ENCODE data around the gene OR13C9.
"Not testable (repeated sequence)": the region's sequence is repeated elsewhere in the genome, so short reads cannot be mapped to it uniquely, and the experiment has no call there.

The OR13C9 gene

GRCh38 chr9:104604801-104605200, 13.2 kb downstream of the OR13C9 start:
- TF ChIP-seq FOXP2 (optimal IDR thresholded peaks at IDR 0.05; ENCODE audit: borderline replicate concordance, extremely low read depth, extremely low read length, insufficient read depth), result no peak
- no peak for TF ChIP-seq TAF1 (IDR thresholded peaks at IDR 0.05; ENCODE audit: borderline replicate concordance, insufficient read depth, low read length)
- TF ChIP-seq POLR2AphosphoS5 (IDR thresholded peaks at IDR 0.05; ENCODE audit: low read depth, low read length), result no peak
- TF ChIP-seq REST (IDR thresholded peaks at IDR 0.05; ENCODE audit: insufficient read depth in 1 of 2, low read depth in 2 of 2, low read length in 2 of 2), result no peak
- TF ChIP-seq SIN3A (IDR thresholded peaks at IDR 0.05; ENCODE audit: borderline replicate concordance, insufficient read depth, low read length), result no peak

- not testable (repeated sequence) for TF ChIP-seq REST (IDR thresholded peaks at IDR 0.05; ENCODE audit: insufficient read depth in 1 of 2, low read depth in 2 of 2, low read length in 2 of 2); TAF1 (IDR thresholded peaks at IDR 0.05; ENCODE audit: borderline replicate concordance, insufficient read depth, low read length); FOXP2 (optimal IDR thresholded peaks at IDR 0.05; ENCODE audit: borderline replicate concordance, extremely low read depth, extremely low read length, insufficient read depth)
These were observed 18.7 kb downstream of the OR13C9 start, which contains the start of gene OR13C5 for GRCh38 chr9:104599313-104599712. Gene OR13C5, minus strand, starts transcription at chr9:104599413. Its CDS starts 0 bp downstream, at chr9:104599413.

DNA sequence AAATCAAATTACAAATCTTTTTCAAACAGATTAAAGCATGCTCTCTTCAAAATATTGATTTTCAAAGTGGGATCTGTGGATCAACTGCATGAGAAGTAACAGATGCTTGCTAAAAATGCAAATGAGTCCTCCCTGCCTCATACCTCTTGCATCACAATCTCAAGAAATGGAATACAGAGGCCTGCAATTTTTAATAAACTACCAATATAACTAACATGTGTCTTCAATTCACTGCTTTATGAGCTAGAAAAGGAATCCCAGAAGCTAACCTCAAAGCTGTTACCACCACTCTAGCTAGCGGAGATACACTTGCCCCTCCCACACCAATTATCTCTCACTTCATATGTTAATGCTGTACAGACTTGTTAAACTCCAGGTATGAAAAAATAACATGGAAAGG, 28.4 kb downstream of the OR13C9 start:
- no peak for TF ChIP-seq POLR2AphosphoS5 (IDR thresholded peaks at IDR 0.05; ENCODE audit: low read depth, low read length)
- TF ChIP-seq REST (IDR thresholded peaks at IDR 0.05; ENCODE audit: insufficient read depth in 1 of 2, low read depth in 2 of 2, low read length in 2 of 2), result no peak
- no peak for TF ChIP-seq FOXP2 (optimal IDR thresholded peaks at IDR 0.05; ENCODE audit: borderline replicate concordance, extremely low read depth, extremely low read length, insufficient read depth)
- no peak for TF ChIP-seq TAF1 (IDR thresholded peaks at IDR 0.05; ENCODE audit: borderline replicate concordance, insufficient read depth, low read length)
- no peak for TF ChIP-seq SIN3A (IDR thresholded peaks at IDR 0.05; ENCODE audit: borderline replicate concordance, insufficient read depth, low read length)

- TF ChIP-seq TAF1 (IDR thresholded peaks at IDR 0.05; ENCODE audit: borderline replicate concordance, insufficient read depth, low read length), result no peak
These were observed 31.4 kb downstream of the OR13C9 start for GRCh38 chr9:104586496-104587180.

DNA sequence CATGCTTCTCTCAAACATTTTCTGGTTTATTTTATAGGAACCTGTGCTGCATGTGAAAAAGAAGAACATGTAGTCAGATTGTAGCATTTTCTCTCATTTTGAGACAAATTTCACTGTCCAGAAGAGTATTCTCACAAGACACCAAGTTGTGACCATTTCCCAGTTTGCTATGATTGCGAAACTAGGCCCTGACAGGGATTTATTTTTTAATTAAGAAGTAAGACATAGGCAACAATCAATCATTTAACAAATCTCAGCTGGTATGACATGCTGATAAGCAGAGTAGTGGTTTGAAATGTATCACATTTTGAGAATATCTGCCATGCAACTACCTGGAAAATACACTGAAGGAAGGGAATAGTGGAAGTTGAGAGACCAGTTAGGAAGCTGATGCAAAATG, 37.4 kb downstream of the OR13C9 start:
- TF ChIP-seq SIN3A (IDR thresholded peaks at IDR 0.05; ENCODE audit: borderline replicate concordance, insufficient read depth, low read length), result no peak
- TF ChIP-seq REST (IDR thresholded peaks at IDR 0.05; ENCODE audit: insufficient read depth in 1 of 2, low read depth in 2 of 2, low read length in 2 of 2), result no peak
- no peak for TF ChIP-seq FOXP2 (optimal IDR thresholded peaks at IDR 0.05; ENCODE audit: borderline replicate concordance, extremely low read depth, extremely low read length, insufficient read depth)
- no peak for TF ChIP-seq POLR2AphosphoS5 (IDR thresholded peaks at IDR 0.05; ENCODE audit: low read depth, low read length)
- TF ChIP-seq TAF1 (IDR thresholded peaks at IDR 0.05; ENCODE audit: borderline replicate concordance, insufficient read depth, low read length), result no peak
